ENCODE measurements around the gene ABCF1. TPM values are rescaled to one million over a fixed set of nuclear protein-coding genes. Genes with fewer than 3 reads are reported as not detected.

The ABCF1 gene
- total RNA-seq, 1 experiment from 2014 or later = 53.3 TPM

GRCh38 chr6:30530014-30530413, 41.2 kb upstream of the ABCF1 start:
- H3K4me2 ChIP-seq (ENCODE audit: low read length) = no peak overlapping the region
- POLR2A ChIA-PET = no interaction called here
- no peaks in the 10 kb centered on the region for H3K9me2 ChIP-seq (ENCODE audit: insufficient read depth)
- CTCF ChIA-PET = interaction anchor here (0.8 to 1.2 kb wide), 3 partner anchors 11 to 46 kb away, joined by 3 to 5 read pairs (median 3); no protein-coding TSS in a partner anchor
- BruUV-seq (replicated peaks) = no TSS peak
- no peak overlapping the region for H3K9ac ChIP-seq (ENCODE audit: low read length)
- intact Hi-C loops (cut with micrococcal nuclease) = no loop called here
- RAD21 ChIA-PET (ENCODE audit: low non-redundant PET in 1 of 2, low total read pairs in 2 of 2, uncharacterized antibody in 2 of 2, unreplicated experiment in 2 of 2) = no interaction called here
- no peak for DNase-seq (ENCODE audit: low read depth, low spot score)
- ATAC-seq = no peak
- no peaks in the 10 kb centered on the region for H3K79me2 ChIP-seq (ENCODE audit: insufficient read depth, low read length)
- no peaks in the 10 kb centered on the region for H3K27me3 ChIP-seq (ENCODE audit: insufficient read depth, low read length)
- H3K27ac ChIP-seq (ENCODE audit: low read depth, low read length) = no peak overlapping the region
- TF ChIP-seq EZH2 (IDR thresholded peaks at IDR 0.05) = no peak
- TF ChIP-seq FOSL1 (IDR thresholded peaks at IDR 0.05; ENCODE audit: low read depth) = no peak
- TF ChIP-seq POLR2A (IDR thresholded peaks at IDR 0.05; ENCODE audit: borderline replicate concordance, extremely low read depth, insufficient read depth, insufficient read length) = no peak
- TF ChIP-seq, protein P1, sequence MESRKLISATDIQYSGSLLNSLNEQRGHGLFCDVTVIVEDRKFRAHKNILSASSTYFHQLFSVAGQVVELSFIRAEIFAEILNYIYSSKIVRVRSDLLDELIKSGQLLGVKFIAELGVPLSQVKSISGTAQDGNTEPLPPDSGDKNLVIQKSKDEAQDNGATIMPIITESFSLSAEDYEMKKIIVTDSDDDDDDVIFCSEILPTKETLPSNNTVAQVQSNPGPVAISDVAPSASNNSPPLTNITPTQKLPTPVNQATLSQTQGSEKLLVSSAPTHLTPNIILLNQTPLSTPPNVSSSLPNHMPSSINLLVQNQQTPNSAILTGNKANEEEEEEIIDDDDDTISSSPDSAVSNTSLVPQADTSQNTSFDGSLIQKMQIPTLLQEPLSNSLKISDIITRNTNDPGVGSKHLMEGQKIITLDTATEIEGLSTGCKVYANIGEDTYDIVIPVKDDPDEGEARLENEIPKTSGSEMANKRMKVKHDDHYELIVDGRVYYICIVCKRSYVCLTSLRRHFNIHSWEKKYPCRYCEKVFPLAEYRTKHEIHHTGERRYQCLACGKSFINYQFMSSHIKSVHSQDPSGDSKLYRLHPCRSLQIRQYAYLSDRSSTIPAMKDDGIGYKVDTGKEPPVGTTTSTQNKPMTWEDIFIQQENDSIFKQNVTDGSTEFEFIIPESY (IDR thresholded peaks at IDR 0.05; ENCODE audit: extremely low read depth, insufficient replicate concordance, low read length) = no peak
- no peak for TF ChIP-seq RAD21 (IDR thresholded peaks at IDR 0.05; ENCODE audit: low read depth)
- TF ChIP-seq, protein P2, sequence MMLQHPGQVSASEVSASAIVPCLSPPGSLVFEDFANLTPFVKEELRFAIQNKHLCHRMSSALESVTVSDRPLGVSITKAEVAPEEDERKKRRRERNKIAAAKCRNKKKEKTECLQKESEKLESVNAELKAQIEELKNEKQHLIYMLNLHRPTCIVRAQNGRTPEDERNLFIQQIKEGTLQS (IDR thresholded peaks at IDR 0.05) = no peak
- no peak for TF ChIP-seq ZNF274 (IDR thresholded peaks at IDR 0.05; ENCODE audit: low read depth, low read length)
- TF ChIP-seq POLR2AphosphoS5 (IDR thresholded peaks at IDR 0.05; ENCODE audit: low read depth, low read length) = no peak
- TF ChIP-seq ZFX (IDR thresholded peaks at IDR 0.05) = no peak
- TF ChIP-seq CBX3 (IDR thresholded peaks at IDR 0.05; ENCODE audit: low read depth) = no peak
- no peak for TF ChIP-seq ELF1 (IDR thresholded peaks at IDR 0.05; ENCODE audit: borderline replicate concordance, low read depth)
- TF ChIP-seq SP1 (IDR thresholded peaks at IDR 0.05; ENCODE audit: low read depth) = no peak
- TF ChIP-seq TCF7L2 (IDR thresholded peaks at IDR 0.05; ENCODE audit: borderline replicate concordance, extremely low read depth, insufficient read depth, insufficient read length) = no peak
- no peaks in the 10 kb centered on the region for H3K36me3 ChIP-seq (ENCODE audit: control insufficient read depth in 1 of 2, insufficient read depth in 2 of 2, low read length in 2 of 2)
- H3K4me3 ChIP-seq (replicated peaks in 1 of 2; ENCODE audit: low read depth in 1 of 2, low read length in 2 of 2) = no peak overlapping the region
- no peaks in the 10 kb centered on the region for H3K9me3 ChIP-seq (ENCODE audit: control insufficient read depth in 1 of 2, insufficient read depth in 1 of 2, low read depth in 1 of 2, low read length in 2 of 2)
- no peaks in the 10 kb centered on the region for H4K20me1 ChIP-seq (ENCODE audit: insufficient read depth)
- peaks cover 7 to 15% of the 10 kb centered on the region in 2 experiments; a peak in 3 of 4 replicates for H3K4me1 ChIP-seq (ENCODE audit: control insufficient read depth in 1 of 2, insufficient read depth in 2 of 2, low read length in 2 of 2)
- no peak overlapping the region for H2AFZ ChIP-seq (ENCODE audit: low read depth, low read length, poor library complexity, severe bottlenecking)

All from HCT116 (cell line).